ENCODE measurements around the gene MYO10.

- TF ChIP-seq POLR2A (IDR thresholded peaks at IDR 0.05) (no peak), EP300 (IDR thresholded peaks at IDR 0.05) (no peak)
- TF ChIP-seq, protein P1, sequence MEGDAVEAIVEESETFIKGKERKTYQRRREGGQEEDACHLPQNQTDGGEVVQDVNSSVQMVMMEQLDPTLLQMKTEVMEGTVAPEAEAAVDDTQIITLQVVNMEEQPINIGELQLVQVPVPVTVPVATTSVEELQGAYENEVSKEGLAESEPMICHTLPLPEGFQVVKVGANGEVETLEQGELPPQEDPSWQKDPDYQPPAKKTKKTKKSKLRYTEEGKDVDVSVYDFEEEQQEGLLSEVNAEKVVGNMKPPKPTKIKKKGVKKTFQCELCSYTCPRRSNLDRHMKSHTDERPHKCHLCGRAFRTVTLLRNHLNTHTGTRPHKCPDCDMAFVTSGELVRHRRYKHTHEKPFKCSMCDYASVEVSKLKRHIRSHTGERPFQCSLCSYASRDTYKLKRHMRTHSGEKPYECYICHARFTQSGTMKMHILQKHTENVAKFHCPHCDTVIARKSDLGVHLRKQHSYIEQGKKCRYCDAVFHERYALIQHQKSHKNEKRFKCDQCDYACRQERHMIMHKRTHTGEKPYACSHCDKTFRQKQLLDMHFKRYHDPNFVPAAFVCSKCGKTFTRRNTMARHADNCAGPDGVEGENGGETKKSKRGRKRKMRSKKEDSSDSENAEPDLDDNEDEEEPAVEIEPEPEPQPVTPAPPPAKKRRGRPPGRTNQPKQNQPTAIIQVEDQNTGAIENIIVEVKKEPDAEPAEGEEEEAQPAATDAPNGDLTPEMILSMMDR (IDR thresholded peaks at IDR 0.05), result no peak
Measured at GRCh38 chr5:16642867-16643266, 293.2 kb downstream of the MYO10 start.
